GM12878 (cell line): ENCODE results near the gene SLC25A39. TPM values are rescaled to one million over a fixed set of nuclear protein-coding genes. Genes with fewer than 3 reads are reported as not detected.

Source experiments
- BACH1 ChIP-seq: fragments of 450-650 bp; IDR thresholded peaks from 2 replicates; pipeline ENCODE4 v1.6.1; 2017; ENCODE audit warnings: mild to moderate bottlenecking, borderline replicate concordance
- BHLHE40 ChIP-seq, 2 experiments: fragments of 450-650 bp in 1 of 2; IDR thresholded peaks; 2 replicates each; pipeline ENCODE4 v1.6.1; 2011 to 2017; ENCODE audit warnings: low read depth in 2 of 2, borderline replicate concordance in 1 of 2, improper control_type of control experiment in 1 of 2, low read length in 1 of 2, mild to moderate bottlenecking in 1 of 2
- CHD1 ChIP-seq: IDR thresholded peaks from 2 replicates; pipeline ENCODE4 v1.6.1; 2012; ENCODE audit warnings: low read depth, low read length, improper control_type of control experiment
- ELK1 ChIP-seq: IDR thresholded peaks from 2 replicates; pipeline ENCODE4 v1.6.1; 2012; ENCODE audit warnings: low read depth, low read length, improper control_type of control experiment
- FOXK2 ChIP-seq: fragments of 450-650 bp; IDR thresholded peaks from 2 replicates; pipeline ENCODE4 v1.6.1; 2017; ENCODE audit warnings: mild to moderate bottlenecking, moderate library complexity
- HDAC6 ChIP-seq: fragments of 200-600 bp; sonication (generic); IDR thresholded peaks from one replicate; pipeline ENCODE4 v1.8.0; 2017; ENCODE audit warnings: antibody characterized with exemption; ENCODE audit not compliant: unreplicated experiment
- HSF1 ChIP-seq: fragments of 150-350 bp; IDR thresholded peaks from 2 replicates; pipeline ENCODE4 v1.6.1; 2014; ENCODE audit warnings: mild to moderate bottlenecking, low read depth, low read length
- NR2F1 ChIP-seq: fragments of 450-650 bp; conservative IDR thresholded peaks from 2 replicates; pipeline ENCODE4 v1.6.1; 2017; ENCODE audit warnings: mild to moderate bottlenecking
- ZBTB4 ChIP-seq: fragments of 450-650 bp; formaldehyde crosslinking; IDR thresholded peaks from 2 replicates; pipeline ENCODE4 v1.4.0; 2022; ENCODE audit warnings: mild to moderate bottlenecking, moderate library complexity
- polyA plus RNA-seq, 11 experiments: library from polyadenylated mRNA; depleted of rRNA in 4 of 11; unstranded in 6 of 11; stranded (reverse) in 5 of 11; fragments of >200 nt; fragmentation: Nextera tagmentation in 4 of 11; fragmentation: Illumina TruSeq in 1 of 11; extraction: Ambion mirVana in 4 of 11; extraction: Trizol in 1 of 11; gene quantifications; 1 replicate in 1 of 11; 2 replicates in 10 of 11; pipeline versions ENCODE4 v1.2.1 to v1.2.3, GENCODE V29; 2011 to 2016; ENCODE audit warnings: inconsistent platforms in 2 of 11, missing spikeins in 2 of 11, low read depth in 1 of 11
- total RNA-seq, 4 experiments: library from RNA; depleted of rRNA in 3 of 4; stranded (reverse); fragments of >200 nt in 3 of 4; fragmentation: Illumina TruSeq in 1 of 4; extraction: Trizol in 1 of 4; gene quantifications; 2 replicates each; pipeline versions ENCODE4 v1.2.1 to v1.2.3, GENCODE V29; 2013 to 2021

SLC25A39 gene
- total and polyA plus RNA-seq, 10 of the 15 experiments (the other 5 are each of a cell fraction or from before 2014, with no cell fraction given), result 3.5 to 270 (median 150) TPM

- no peak for TF ChIP-seq ZBTB4 (CRISPR knock-in tag)
- no peak for TF ChIP-seq FOXK2
- no peak for TF ChIP-seq BHLHE40 (IDR thresholded peaks at IDR 0.05; ENCODE audit: borderline replicate concordance in 1 of 2, low read depth in 2 of 2, low read length in 1 of 2)
- no peak for TF ChIP-seq CHD1
- no peak for TF ChIP-seq ELK1
- no peak for TF ChIP-seq HDAC6
- TF ChIP-seq BACH1, result no peak
- TF ChIP-seq NR2F1, result no peak
- no peak for TF ChIP-seq HSF1
- TF ChIP-seq, all 136 proteins: peak for 0
Measured at GRCh38 chr17:44356241-44356640, 31.6 kb upstream of the SLC25A39 start (continued).
